Measurements from ENCODE around the gene CNTN4.

CNTN4 gene

DNA sequence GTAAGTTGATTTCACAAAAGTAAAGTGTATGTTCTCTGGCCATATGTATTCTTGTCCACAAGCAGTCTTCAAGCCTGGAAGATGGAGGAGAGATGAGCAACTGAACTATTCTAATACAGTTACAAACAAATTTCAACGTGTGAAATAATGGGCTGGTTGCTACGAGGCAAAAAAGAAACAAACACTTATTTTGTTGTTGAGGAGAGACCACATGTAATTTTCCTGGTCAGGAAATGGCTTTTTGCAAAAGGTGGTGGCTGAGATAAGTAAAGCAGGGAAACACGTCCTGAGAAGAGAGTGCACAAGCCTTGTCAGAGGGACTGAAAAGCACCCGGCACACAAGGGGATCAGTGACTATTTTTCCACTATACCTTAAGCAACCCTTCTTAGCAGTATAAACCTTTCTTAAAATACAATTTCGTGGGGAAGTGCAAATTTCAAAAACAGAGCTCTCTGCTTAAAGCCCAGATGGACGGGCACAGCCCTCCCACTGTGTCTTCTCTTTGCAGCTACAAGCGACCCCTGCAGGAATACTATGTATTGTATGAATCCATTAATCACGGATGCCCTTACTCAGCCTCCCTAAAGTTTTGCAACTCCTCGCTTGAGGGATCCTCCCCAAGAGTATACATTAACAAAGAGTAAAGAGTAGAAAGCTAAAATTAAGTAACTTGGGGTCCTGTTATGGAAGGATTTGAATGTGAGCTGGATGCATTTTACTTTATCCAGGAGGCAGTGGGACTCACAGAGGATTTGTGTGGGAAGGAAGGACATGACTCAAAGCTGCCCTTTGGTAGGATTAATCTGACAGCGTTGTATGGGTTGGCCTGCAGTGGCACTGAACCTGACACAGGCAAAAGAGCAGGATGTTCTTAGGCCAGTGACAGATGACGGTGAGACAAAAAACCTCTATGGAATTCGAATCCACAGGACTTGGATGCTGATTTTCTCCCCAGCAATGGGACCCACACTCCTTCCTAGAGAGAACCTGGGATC is 757.8 kb downstream of the CNTN4 start:
- ATAC-seq (no peak), DNase-seq (no peak)

DNA sequence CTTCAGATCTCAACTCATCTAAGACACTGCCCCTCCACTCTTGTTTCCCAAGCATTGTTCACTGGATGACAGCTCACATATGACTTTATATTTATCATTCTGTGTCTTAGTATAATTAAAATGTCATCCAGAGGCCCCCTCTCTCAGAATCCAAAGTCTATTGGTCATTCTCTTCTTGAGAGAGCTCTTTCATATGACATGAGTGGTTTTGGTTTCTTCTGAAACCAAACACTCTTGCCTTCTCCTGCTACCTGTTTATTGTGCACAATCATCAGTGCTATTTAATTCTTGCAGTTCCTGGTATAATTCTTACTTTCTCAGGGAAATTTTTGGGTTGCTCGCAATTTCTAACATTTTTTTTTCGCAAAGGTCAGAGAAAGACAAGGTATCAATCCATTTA is 762.0 kb downstream of the CNTN4 start:
- ATAC-seq (no peak), DNase-seq (no peak)

DNA sequence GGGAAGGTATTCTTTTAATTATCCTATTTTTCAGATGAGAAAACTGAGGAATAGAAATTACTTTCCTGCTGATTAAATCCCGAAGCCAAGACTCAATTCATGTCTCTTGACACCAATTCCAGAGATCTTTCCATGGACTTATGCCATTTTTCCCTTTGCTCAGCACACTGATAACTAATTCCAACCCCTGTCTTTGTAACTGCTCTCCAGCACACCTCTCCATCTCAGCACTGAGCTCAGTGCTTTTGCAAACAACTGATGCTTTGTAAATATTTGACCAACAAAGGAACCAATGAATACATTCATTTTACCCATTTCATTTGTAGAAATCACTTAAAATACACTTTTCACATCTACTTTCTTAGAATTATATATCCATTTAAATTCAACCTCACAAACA is 762.5 kb downstream of the CNTN4 start:
- DNase-seq (no peak), ATAC-seq (no peak)

DNA sequence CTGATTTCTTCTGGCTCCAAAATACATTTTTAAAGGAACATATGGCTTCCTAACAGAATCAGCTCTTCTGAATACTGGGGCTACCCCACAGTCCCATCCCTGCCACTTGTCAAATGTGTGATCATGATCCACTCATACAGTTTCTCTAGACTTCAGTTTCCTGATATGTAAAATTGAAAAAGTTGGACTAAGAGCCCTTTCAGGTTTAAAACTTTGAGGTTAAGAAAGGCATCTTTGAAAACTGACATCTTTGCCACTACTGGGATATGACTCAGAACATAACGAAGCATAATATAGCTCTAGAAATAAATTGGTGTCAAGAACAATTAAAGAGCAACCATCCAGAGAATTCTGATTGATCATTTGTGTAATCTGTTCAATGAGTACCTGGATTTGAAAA is 763.3 kb downstream of the CNTN4 start:
- ATAC-seq = no peak
- DNase-seq = no peak

DNA sequence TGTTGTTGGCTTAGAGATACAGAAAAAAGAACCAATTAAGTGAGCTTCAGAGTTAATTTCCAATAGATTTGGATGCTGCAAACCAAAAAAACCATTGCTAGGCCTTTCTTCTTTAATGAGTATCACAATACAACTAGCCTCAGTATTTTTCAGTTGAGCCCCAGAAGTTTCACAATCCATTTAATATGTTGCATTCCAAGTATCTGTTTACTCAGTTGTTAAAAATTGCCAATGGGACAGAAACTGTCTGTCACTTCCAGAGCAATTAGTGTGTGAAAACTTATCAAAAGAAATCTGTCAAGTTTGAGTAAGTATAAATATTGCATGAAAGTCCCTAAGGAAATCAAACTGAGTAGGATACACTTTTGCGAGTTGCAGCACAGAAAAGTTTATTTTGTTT is 763.7 kb downstream of the CNTN4 start:
- ATAC-seq (no peak), DNase-seq (no peak)

DNA sequence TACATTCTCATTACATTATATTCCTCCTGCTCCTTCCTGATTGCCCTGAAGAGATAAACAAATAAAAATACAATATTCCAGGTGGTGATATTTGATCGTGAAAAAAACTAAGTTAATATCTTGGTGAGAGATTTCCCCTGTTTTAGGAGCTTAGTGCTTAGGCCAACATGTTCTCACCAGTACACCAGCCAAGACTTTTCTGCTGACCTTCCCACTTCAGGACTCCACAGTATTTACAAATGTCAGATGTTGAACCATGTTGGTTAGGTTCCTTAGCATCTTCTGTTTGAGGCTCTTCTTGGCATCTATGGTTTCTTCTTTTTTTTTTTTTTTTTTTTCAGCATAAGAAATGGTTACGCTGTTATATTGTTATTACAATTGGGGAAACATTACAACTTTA is 764.5 kb downstream of the CNTN4 start:
- DNase-seq = no peak
- ATAC-seq = no peak

DNA sequence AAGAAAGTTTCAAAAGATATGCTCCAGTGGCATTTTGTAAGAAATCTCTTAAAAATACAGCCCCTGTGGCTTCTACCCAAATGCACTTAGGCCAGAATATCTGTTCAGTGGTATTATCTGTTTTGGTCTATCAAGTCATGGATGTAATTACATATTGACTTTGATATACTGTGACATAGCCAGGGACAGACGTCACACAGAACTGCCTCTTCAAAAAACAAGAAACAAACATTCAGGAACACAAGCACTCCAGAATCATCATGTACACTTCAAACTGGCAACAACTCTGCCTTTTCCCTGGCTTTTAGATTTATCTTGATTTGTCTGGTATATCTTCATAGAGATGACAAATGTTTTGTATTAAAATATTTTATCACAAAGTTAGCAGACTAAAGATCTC is 771.2 kb downstream of the CNTN4 start:
- DNase-seq (no peak), ATAC-seq (no peak)

DNA sequence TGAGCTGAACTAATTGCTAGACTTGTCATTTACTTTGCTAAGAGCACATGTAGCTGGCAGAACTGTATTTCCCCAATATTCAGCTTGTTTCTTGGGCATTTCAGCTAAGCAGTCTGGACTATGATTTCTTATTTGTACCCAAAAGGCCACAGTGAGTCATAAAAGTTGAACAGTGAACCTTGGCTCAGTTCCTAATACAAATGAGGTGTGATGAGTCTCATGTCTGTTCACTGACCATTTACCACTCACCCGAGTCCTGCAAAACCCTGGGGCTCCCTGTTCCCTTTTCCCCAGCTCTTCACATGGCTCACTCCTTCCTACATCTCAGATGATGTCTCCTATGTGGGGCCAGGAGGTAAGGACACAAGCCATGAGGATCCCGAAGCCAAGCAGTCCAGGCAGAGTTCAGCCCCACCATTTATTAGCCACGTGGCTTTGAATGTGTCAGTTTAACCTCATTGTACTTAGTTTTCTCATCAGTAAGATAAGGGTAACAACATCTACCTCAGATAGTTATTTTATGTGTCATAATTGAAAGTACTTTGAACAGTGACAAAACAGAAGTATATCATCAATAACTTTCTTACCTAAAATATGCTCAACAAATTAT is 772.2 kb downstream of the CNTN4 start:
- ATAC-seq = no peak

DNA sequence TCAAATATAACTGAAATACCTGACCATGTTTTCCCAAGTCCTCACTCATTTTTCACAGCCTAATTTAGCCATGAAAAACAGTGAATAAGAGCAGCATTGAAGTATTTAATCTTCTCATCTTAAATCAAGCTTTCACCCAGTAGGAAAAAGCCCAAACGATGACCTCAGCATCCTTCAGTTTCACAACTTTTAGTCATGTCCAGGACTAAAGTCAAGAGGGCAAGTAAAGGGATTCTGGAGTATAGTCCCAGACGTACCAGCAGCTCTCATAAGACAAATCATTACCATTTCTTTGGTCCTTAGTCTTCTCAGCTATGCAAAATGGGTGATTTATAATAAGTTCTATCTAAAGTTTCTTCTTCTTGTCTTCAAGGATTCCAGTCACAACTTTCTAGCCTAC is 774.2 kb downstream of the CNTN4 start:
- no peak for ATAC-seq
- no peak for DNase-seq

More for the DNA sequence above, 772.2 kb downstream of the CNTN4 start:
- DNase-seq = no peak

DNA sequence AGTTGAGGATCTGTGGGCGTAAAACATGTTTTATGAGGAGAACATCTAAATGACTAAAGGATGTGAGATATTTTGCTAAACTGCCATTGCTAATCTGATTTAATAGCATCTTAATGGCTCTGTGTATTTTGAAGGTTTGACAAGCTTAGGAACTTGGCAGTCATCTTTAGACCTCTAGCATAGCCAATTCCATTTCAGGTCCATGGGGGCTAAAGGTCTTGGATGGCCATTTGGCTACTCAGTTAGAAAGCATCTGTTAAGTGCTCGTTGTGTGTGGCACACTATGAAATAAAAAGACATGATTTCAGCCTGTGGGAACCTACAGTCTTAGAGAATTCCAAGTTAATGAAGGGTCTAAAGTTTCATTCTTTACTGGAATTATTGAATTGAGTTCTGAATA is 775.3 kb downstream of the CNTN4 start:
- DNase-seq (no peak), ATAC-seq (no peak)

DNA sequence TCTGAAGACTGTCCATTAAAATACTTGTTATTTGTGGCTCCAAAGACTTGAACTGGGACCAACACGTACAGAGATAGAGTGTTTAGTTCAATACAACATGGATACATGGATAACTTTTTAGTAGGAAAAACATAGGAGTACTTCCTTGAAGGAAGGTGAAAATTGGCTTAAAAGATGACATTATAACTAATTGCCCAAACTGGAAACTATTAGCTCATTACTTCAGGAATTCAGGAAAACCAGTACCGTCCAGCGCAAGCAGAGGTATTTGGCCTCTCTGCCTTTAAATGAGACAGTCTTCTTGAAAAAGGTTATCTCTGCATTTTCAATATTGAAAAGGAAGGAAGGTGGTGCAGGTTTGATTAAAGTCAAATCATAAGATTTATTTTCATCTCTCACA is 777.0 kb downstream of the CNTN4 start:
- ATAC-seq = no peak
- no peak for DNase-seq

DNA sequence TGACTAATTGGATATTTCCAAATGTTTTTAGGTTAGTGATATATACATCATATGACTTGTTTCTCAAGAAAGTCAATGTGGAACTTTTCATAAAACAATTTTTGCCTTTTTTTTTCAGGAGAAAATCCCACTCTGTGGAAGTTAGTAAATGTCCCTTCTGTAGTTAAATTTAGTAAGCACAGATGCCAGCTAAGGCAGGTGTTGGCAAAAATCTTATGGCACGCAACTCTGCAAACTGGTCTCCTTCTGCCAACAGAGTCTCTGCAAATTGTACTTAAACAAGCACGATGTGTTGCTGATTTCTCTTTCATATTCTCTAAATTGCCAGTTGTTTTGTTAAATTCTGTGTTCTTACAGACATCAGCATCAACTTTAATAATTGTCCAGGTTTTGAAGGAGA is 777.7 kb downstream of the CNTN4 start:
- DNase-seq (no peak), ATAC-seq (no peak)

DNA sequence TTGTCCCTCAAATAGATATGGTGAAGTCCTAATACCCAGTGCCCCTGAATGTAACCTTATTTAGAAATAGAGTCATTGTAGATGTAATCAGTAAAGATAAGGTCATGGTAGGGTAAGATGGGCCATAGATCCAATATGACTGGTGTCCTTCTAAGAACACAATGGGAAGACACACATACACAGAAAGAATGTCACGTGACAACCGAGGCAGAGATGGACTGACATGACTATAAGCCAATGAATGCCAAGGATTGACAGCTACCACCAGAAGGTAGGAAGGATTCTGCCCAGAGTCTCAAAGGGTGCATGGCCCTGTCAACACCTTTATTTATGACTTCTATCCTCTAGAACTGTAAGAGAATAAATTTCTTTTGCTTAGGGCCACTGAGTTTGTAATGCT is 780.4 kb downstream of the CNTN4 start:
- no peak for ATAC-seq
- DNase-seq = no peak

DNA sequence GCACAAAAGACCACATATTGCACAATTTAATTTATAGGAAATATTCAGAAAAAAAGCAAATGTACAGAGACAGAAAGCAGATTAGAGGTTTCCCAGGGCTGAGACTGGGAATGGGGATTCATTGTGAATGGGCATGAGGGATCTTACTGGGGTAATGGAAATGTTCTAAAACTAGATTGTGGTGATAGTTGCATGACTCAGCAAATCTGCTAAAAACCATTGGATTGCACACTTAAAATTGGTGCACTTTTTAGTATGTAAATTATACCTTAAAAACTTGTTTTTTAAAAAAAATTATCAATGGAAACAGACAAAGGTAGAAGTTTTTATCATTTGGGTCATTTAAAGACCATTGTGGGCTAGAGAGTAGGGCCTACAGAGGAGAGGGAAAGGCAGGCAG is 780.9 kb downstream of the CNTN4 start:
- DNase-seq (no peak), ATAC-seq (no peak)

DNA sequence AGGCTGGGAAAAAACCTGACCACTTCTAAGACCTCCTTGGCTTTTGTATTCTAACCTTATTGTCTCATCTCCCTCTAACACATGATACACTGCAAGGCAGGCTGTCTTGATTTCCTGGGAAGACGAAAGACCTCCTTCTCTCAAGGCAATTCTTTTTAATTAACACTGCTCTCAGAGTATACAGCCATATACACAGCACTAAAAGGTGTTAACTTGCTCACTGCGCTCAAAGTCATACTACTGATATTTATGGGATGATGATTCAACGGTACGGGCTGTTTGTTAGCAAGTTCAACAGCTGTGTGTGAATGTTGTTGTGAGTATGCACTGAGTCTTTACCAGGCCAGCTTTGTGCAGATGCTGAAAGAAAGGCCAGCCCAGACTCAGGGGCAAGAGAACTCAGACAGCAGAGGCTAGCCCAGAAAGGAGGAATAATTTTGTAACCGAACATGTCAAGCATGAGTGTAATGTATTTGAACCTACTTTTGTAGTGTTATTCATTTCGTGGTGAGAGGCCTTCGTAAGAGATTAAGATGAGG is 781.6 kb downstream of the CNTN4 start:
- DNase-seq (no peak), ATAC-seq (no peak)

DNA sequence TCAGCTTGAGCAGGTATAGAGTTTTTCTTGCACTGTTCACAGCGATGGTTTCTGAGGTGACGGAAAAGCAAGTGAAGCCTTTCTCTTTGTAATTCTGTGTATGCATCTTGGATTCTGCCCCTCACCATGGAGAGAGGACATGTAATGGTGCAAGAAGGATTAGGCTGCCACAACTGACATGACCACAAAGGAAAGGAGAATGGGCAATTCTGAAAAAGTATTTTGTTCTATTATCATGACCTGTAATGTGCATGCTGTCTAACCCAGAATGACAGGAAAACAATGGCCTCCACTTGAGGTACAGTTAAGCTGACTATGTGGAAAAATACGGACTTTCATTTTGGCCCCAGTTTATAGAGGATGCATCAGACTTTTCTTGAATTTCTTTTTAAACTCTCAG is 784.6 kb downstream of the CNTN4 start:
- ATAC-seq (no peak), DNase-seq (no peak)

DNA sequence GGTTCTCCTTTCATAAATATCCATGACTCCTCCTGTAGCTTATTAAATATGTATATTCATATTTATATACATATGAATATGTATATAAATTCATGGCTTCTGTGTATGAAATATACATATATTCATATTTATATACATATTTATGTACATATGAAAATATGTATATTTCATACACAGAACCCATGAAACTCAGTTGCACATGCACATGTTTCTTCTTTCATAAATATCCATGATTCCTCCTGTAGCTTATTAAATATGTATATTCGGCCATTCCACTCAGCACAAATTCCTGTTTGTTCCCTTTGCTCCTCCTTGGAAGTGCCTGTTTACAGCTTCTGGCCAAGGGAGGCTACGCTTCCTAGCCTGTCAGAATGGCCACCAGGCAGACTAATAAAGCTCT is 789.9 kb downstream of the CNTN4 start:
- no peak for DNase-seq

DNA sequence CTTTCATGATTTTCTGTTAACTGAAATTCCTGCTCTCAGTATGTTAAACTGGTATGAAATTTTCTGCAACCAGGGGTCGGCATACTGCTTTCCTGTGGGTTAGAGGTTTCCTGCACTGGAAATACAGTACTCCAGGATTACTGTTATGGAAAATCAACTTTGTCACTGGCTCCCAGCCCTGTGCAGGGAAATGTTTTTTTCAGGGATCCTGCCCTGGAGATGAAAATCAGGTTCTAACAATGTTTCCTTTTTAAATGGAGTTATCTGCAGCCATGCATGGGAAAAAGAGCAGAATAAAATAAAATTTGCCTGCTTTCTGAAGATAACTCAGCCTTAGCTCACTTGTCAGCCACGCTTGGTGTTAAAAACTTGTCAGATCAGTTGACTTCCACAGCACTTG is 791.1 kb downstream of the CNTN4 start:
- no peak for ATAC-seq
- no peak for DNase-seq

More for the DNA sequence above, 789.9 kb downstream of the CNTN4 start:
- ATAC-seq = no peak

DNA sequence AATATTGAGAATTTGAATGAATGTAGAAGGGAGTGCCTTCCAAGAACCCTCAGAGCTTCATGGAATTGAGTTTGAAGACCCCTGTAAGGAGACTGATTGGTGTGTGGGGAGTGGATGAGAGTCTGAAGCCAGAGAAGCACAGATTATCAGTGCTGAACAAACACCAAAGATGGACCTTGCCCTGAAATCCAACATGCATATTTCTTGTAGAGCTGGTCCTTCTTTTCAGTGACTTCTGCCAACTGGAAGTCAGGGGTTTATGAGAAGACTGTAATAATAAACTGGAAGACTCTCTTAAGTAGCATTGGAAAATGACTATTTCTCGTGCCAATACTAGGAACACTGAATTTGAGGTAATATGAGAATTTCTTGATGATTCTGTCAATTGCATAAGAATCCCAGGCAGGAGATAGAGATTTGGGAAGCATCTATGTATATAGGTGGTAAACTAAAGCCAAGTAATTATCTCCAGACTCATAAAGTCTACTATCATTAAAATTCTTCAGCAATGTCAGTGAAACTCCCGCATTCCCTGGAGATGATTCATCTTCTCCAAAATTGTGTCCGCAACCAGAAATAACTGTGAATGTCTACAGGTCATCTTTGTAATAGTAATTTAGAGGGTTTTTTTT is 797.8 kb downstream of the CNTN4 start:
- no peak for DNase-seq
- ATAC-seq = no peak

DNA sequence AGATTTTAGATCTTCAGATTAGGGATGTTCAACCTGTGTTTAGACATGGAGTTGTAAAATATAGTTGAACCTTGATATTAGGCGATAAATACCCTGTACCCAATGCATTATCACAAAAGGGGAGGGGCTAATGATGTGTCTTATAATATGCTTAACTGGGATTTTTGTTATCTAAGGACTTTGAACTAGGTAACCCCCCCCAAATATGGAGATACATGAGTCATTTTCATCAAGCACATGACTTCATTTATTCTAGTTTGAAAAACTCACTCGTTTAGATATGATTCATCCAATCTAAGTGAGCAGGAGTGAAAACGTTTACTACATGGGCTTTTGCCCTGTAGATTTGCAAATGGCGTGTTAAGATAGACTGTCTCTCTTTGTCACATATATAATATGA is 799.2 kb downstream of the CNTN4 start:
- ATAC-seq = no peak
- no peak for DNase-seq

DNA sequence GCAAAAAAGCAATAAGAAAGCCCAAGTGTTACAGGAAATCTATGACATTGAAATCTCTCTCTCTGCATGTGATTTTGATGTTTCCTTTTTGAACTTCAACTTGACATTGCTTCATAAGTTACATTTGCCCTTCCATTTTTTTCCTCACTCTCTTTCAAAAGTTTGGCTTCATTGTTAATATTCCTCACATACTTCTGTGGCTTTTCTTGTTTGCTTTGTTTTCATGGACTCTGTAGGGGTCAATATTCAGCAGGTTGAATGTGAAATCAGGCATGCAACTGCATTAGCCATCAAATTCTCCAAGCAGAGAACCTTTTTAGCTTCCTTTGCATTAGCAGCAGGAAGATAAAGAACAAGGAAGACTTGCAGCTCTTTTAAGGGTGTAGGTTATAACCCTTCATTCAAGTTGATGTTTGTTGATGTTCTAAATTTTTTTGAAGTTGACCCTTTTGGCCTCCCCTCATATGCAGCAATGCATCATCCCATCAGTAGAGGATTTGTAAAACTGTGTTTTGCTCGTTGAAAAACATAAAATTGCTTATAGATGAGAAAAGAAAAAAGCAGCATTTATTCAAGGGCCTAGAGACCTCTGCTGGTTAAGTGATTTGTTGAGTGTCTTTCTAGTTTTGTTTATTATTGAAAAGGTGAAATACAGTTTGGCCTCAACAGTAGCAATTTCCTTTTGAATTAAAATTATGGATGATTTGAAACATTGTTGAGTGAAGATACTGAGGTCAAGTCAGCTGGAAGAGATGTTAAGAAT is 800.1 kb downstream of the CNTN4 start:
- ATAC-seq = no peak
- no peak for DNase-seq

DNA sequence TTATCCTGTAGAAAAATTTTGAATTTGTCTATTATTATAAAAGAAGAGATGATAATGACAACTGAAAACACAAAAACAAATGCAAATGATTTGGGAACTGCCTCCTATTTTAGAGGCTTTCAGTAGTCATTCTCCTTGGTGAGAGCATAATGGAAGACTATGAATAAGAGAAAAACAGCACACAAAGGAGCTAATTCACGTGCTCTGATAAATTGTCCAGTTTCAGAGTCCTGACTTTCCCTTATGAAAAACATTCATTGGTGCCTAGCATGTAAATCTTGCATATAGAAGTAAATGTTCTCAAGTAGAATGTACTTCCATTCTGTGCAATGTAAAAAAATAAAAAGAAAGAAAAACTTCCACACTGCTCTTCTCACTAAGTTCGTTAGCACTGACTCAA is 805.4 kb downstream of the CNTN4 start:
- DNase-seq = no peak
- ATAC-seq = no peak

Data from stimulated activated naive CD8-positive, alpha-beta T cell treated with anti-CD3 and anti-CD28 coated beads, Interleukin-15, Interleukin-2, amounts not matched to agents 100 U/mL and 50 U/mL, for 24 hours (primary cell).